ENCODE measurements around the gene TRIOBP. TPM values are rescaled to one million over a fixed set of nuclear protein-coding genes. Genes with fewer than 3 reads are reported as not detected.

The TRIOBP gene
- polyA plus RNA-seq, 1 donor (not counting 4 experiments of a cell fraction or from before 2014, with no cell fraction given), result 22.2 TPM

DNA sequence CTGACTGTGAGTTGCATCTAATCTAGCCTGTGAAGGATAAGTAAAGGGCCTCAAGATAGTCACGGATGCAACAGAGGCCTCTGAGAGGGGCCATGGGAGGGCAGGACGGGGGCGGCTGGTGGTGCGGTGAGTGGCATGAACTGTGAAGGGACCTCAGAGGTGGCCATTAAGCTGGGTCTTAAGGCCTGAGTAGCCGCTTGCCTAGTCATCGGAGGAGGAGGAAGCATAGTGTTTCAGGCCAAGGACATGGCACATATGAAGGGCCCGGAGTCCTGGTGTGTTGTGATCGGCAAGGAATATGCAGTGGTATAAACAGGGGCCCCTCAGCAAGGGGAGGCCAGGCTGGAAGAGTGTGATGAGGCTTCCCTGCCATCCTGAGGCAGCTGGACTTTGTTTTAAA lies 51.8 kb downstream of the TRIOBP start:
- Histone ChIP-seq H3K4me3 (ENCODE audit: control insufficient read depth in 2 of 3, extremely low read depth in 1 of 3, insufficient read depth in 2 of 3, low read depth in 1 of 3, low read length in 3 of 3) (peak overlapping the region in 1 of 3 experiments; percentile 29), H3K9ac (ENCODE audit: control insufficient read depth, extremely low read depth, insufficient read depth, low read length) (peak overlapping the region; percentile 51), H3K27me3 (ENCODE audit: control insufficient read depth, extremely low read depth, insufficient read depth, low read length) (no peaks in the 10 kb centered on the region), H3K9me3 (ENCODE audit: control insufficient read depth, low read depth, low read length) (no peaks in the 10 kb centered on the region), H3K4me2 (ENCODE audit: control insufficient read depth, extremely low read depth, insufficient read depth, low read depth, low read length) (peak overlapping the region; percentile 79), H3K9me1 (ENCODE audit: control insufficient read depth, extremely low read depth, insufficient read depth, low read length) (peaks cover 5% of the 10 kb centered on the region), H3K27ac (ENCODE audit: control insufficient read depth, insufficient read depth, low read length) (peak overlapping the region; percentile 77), H4K20me1 (ENCODE audit: control insufficient read depth, extremely low read depth, insufficient read depth, low read length) (no peaks in the 10 kb centered on the region), H3K36me3 (ENCODE audit: control insufficient read depth in 2 of 2, extremely low read depth in 1 of 2, insufficient read depth in 2 of 2, low read length in 2 of 2) (peaks cover 0 to 2% of the 10 kb centered on the region in 2 experiments), H3K79me2 (ENCODE audit: control insufficient read depth, insufficient read depth, low read length) (peaks cover 29% of the 10 kb centered on the region), H3K4me1 (ENCODE audit: control insufficient read depth, extremely low read depth, insufficient read depth, low read length) (peaks cover 70% of the 10 kb centered on the region), H2AFZ (ENCODE audit: control insufficient read depth, low read length) (no peak overlapping the region)
- TF ChIP-seq, protein P1, sequence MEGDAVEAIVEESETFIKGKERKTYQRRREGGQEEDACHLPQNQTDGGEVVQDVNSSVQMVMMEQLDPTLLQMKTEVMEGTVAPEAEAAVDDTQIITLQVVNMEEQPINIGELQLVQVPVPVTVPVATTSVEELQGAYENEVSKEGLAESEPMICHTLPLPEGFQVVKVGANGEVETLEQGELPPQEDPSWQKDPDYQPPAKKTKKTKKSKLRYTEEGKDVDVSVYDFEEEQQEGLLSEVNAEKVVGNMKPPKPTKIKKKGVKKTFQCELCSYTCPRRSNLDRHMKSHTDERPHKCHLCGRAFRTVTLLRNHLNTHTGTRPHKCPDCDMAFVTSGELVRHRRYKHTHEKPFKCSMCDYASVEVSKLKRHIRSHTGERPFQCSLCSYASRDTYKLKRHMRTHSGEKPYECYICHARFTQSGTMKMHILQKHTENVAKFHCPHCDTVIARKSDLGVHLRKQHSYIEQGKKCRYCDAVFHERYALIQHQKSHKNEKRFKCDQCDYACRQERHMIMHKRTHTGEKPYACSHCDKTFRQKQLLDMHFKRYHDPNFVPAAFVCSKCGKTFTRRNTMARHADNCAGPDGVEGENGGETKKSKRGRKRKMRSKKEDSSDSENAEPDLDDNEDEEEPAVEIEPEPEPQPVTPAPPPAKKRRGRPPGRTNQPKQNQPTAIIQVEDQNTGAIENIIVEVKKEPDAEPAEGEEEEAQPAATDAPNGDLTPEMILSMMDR (optimal IDR thresholded peaks at IDR 0.05 in 1 of 3, IDR thresholded peaks at IDR 0.05 in 1 of 3, conservative IDR thresholded peaks at IDR 0.05 in 1 of 3; ENCODE audit: extremely low read depth in 1 of 3, insufficient read depth in 2 of 3, low read length in 3 of 3), result no peak
- TF ChIP-seq EZH2 (IDR thresholded peaks at IDR 0.05; ENCODE audit: low read length), result no peak
- dilution Hi-C loops (cut with MboI; ENCODE audit: extremely low pct_ligation_motif_present, low sequenced_read_pairs), result no loop called here
- DNase-seq (ENCODE audit: low read depth, low spot score), result no peak
- FAIRE-seq, result no peak

DNA sequence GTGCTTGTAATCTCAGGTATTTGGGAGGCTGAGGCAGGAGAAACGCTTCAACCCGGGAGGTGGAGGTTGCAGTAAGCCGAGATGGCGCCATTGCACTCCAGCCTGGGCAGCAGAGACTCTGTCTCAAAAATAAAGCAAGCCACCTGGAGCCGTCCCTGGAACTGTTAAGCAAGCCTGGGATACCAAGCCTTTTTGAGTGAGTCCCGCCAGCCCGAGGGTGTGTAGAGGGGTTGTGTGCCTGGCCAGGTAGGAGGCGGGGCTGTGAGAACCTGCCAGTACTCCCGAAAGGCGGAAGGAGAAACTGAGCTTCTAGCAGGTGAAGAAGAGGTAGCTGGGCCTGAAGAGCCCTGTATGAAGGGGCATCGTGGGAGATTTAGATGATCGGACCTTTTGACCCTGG lies 52.4 kb downstream of the TRIOBP start:
- Histone ChIP-seq H3K9ac (ENCODE audit: control insufficient read depth, extremely low read depth, insufficient read depth, low read length) (peak overlapping the region; percentile 51), H3K36me3 (ENCODE audit: control insufficient read depth in 2 of 2, extremely low read depth in 1 of 2, insufficient read depth in 2 of 2, low read length in 2 of 2) (peaks cover 0 to 2% of the 10 kb centered on the region in 2 experiments), H4K20me1 (ENCODE audit: control insufficient read depth, extremely low read depth, insufficient read depth, low read length) (no peaks in the 10 kb centered on the region), H3K79me2 (ENCODE audit: control insufficient read depth, insufficient read depth, low read length) (peaks cover 29% of the 10 kb centered on the region), H3K27ac (ENCODE audit: control insufficient read depth, insufficient read depth, low read length) (peak overlapping the region; percentile 77), H3K9me1 (ENCODE audit: control insufficient read depth, extremely low read depth, insufficient read depth, low read length) (peaks cover 5% of the 10 kb centered on the region), H3K4me3 (ENCODE audit: control insufficient read depth in 2 of 3, extremely low read depth in 1 of 3, insufficient read depth in 2 of 3, low read depth in 1 of 3, low read length in 3 of 3) (peak overlapping the region in 1 of 3 experiments; percentile 29), H2AFZ (ENCODE audit: control insufficient read depth, low read length) (no peak overlapping the region), H3K4me2 (ENCODE audit: control insufficient read depth, extremely low read depth, insufficient read depth, low read depth, low read length) (peak overlapping the region; percentile 79), H3K4me1 (ENCODE audit: control insufficient read depth, extremely low read depth, insufficient read depth, low read length) (peaks cover 70% of the 10 kb centered on the region), H3K27me3 (ENCODE audit: control insufficient read depth, extremely low read depth, insufficient read depth, low read length) (no peaks in the 10 kb centered on the region), H3K9me3 (ENCODE audit: control insufficient read depth, low read depth, low read length) (no peaks in the 10 kb centered on the region)
- no peak for FAIRE-seq
- TF ChIP-seq, protein P1 (optimal IDR thresholded peaks at IDR 0.05 in 1 of 3, IDR thresholded peaks at IDR 0.05 in 1 of 3, conservative IDR thresholded peaks at IDR 0.05 in 1 of 3; ENCODE audit: extremely low read depth in 1 of 3, insufficient read depth in 2 of 3, low read length in 3 of 3), result no peak
- TF ChIP-seq EZH2 (IDR thresholded peaks at IDR 0.05; ENCODE audit: low read length), result no peak
- dilution Hi-C loops (cut with MboI; ENCODE audit: extremely low pct_ligation_motif_present, low sequenced_read_pairs), result no loop called here
- no peak for DNase-seq (ENCODE audit: low read depth, low spot score)
